Measurements from ENCODE around the gene PRAMEF2. TPM values are rescaled to one million over a fixed set of nuclear protein-coding genes. Genes with fewer than 3 reads are reported as not detected.
"Not testable (repeated sequence)": the region's sequence is repeated elsewhere in the genome, so short reads cannot be mapped to it uniquely, and the experiment has no call there.

PRAMEF2 gene
- total RNA-seq, 1 donor, result not detected

- H3K4me3 ChIP-seq (ENCODE audit: low read depth, low read length); DNase-seq (ENCODE audit: low read depth): not testable (repeated sequence)
Observed at GRCh38 chr1:12899186-12899585, 42.3 kb downstream of the PRAMEF2 start.

DNA sequence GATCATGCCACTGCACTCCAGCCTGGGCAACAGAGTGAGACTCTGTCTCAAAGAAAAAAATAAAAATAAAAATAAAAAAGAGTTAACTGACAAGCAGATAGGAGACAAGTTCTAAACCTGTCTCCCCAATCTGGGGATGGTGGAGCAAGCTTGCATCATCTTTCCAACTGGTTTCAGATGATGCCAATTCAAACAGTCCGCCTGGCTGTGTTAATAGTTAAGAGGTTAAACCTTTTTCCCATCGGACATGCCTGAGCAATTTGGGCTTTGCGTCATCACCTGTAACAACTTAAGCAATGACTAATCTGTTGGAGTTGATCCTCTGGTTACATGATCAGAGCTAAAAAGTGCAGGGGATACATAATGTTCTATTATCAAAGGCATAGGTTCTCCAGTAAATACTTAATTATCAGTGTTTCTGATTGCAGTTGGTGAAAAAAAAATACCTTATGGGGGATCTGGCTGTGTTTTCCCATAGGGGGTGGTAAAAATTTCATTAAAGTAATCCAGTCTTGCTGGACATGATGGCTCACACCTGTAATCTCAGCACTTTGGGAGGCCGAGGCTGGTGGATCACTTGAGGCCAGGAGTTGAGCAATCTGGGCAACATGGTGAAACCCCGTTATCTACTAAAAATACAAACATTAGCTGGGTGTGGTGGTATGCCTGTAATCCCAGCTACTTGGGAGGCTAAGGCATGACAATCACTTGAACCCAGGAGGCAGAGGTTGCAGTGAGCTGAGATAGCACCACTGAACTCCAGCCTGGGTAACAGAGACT is 47.1 kb downstream of the PRAMEF2 start:
- DNase-seq (ENCODE audit: low read depth); H3K4me3 ChIP-seq (ENCODE audit: low read depth, low read length): not testable (repeated sequence)

Other genes with a start within 250 kb of the PRAMEF2 start
- 84.1 and 137 TPM in 2 replicates for gene DHRS3, start 238.9 kb upstream of the PRAMEF2 start, total RNA-seq
- gene AADACL4, start 213.0 kb upstream of the PRAMEF2 start, total RNA-seq, result 0.43 TPM in 1 of 2 replicates, not detected in the other
- gene AADACL3, start 141.0 kb upstream of the PRAMEF2 start, total RNA-seq, result not detected in 2 replicates
- not detected in 2 replicates for gene CFAP107, start 110.9 kb upstream of the PRAMEF2 start, total RNA-seq
- gene PRAMEF12, start 83.3 kb upstream of the PRAMEF2 start, total RNA-seq, result under 0.01 TPM in 1 of 2 replicates, not detected in the other
- not detected in 2 replicates for gene PRAMEF1, start 65.7 kb upstream of the PRAMEF2 start, total RNA-seq
- gene PRAMEF11, start 25.7 kb upstream of the PRAMEF2 start, total RNA-seq, result not detected in 2 replicates
- not detected in 2 replicates for gene HNRNPCL1, start 8.4 kb upstream of the PRAMEF2 start, total RNA-seq
- gene PRAMEF4, start 29.1 kb downstream of the PRAMEF2 start, total RNA-seq, result not detected in 2 replicates
- not detected in 2 replicates for gene PRAMEF10, start 41.2 kb downstream of the PRAMEF2 start, total RNA-seq
- gene PRAMEF7, start 59.5 kb downstream of the PRAMEF2 start, total RNA-seq, result not detected in 2 replicates
- gene PRAMEF6, start 90.5 kb downstream of the PRAMEF2 start, total RNA-seq, result not detected in 2 replicates
- gene PRAMEF27, start 199.5 kb downstream of the PRAMEF2 start, total RNA-seq, result not detected in 2 replicates
- gene HNRNPCL3, start 203.7 kb downstream of the PRAMEF2 start, total RNA-seq, result not detected in 2 replicates
- not detected in 2 replicates for gene PRAMEF25, start 213.7 kb downstream of the PRAMEF2 start, total RNA-seq